T1000 (cell line): Measurements from ENCODE around the gene NOL4L.
"Not testable (repeated sequence)": the region's sequence is repeated elsewhere in the genome, so short reads cannot be mapped to it uniquely, and the experiment has no call there.

ENCODE experiments used
- DNase-seq: peaks from one replicate; lab custom pipeline; 2025; ENCODE audit warnings: mixed read lengths; lab: John Stamatoyannopoulos, UW

Gene NOL4L

GRCh38 chr20:32470025-32470861, 114.9 kb downstream of the NOL4L start:
- peak; percentile 21 for DNase-seq

- DNase-seq = no peak
Measured at GRCh38 chr20:32468860-32469259, 116.3 kb downstream of the NOL4L start.

- DNase-seq = no peak
Measured at GRCh38 chr20:32468313-32468640, 116.9 kb downstream of the NOL4L start.

- DNase-seq = no peak
Measured at GRCh38 chr20:32467506-32468312, 117.4 kb downstream of the NOL4L start.

- no peak for DNase-seq
Measured at GRCh38 chr20:32466739-32467505, 118.2 kb downstream of the NOL4L start.

GRCh38 chr20:32465901-32466675, 119.0 kb downstream of the NOL4L start:
- not testable (repeated sequence) for DNase-seq

- DNase-seq = no peak
Measured at GRCh38 chr20:32465092-32465900, 119.8 kb downstream of the NOL4L start.

- DNase-seq = no peak
Measured at GRCh38 chr20:32464401-32465091, 120.6 kb downstream of the NOL4L start.

- DNase-seq = no peak
Measured at GRCh38 chr20:32463642-32464400, 121.3 kb downstream of the NOL4L start.

- no peak for DNase-seq
Measured at GRCh38 chr20:32462900-32463641, 122.1 kb downstream of the NOL4L start.

- DNase-seq = no peak
Measured at GRCh38 chr20:32461836-32462600, 123.1 kb downstream of the NOL4L start.

- no peak for DNase-seq
Measured at GRCh38 chr20:32460683-32461320, 124.3 kb downstream of the NOL4L start.

- no peak for DNase-seq
Measured at GRCh38 chr20:32460231-32460630, 124.9 kb downstream of the NOL4L start.

- DNase-seq = no peak
Measured at GRCh38 chr20:32458837-32459220, 126.3 kb downstream of the NOL4L start.

GRCh38 chr20:32458061-32458836, 126.9 kb downstream of the NOL4L start:
- DNase-seq = no peak

GRCh38 chr20:32457479-32457986, 127.6 kb downstream of the NOL4L start:
- peak; percentile 33 for DNase-seq
